ENCODE measurements around the gene COG7. TPM values are rescaled to one million over a fixed set of nuclear protein-coding genes. Genes with fewer than 3 reads are reported as not detected.

COG7 gene
- total and polyA plus RNA-seq, 7 donors, result 6.7 to 14.7 (median 9.4) TPM

GRCh38 chr16:23365602-23366240, 87.3 kb downstream of the COG7 start:
- H3K9me3 ChIP-seq, result no peaks in the 10 kb centered on the region
- intact Hi-C loops (cut with DNase I), result no loop called here
- DNase-seq (no peak), ATAC-seq (peak in 3 of 4 donors; percentile 46 to 75 (median 54))
- H3K4me3 ChIP-seq, result no peak overlapping the region
- H3K27me3 ChIP-seq (ENCODE audit: insufficient read depth in 3 of 3, low read length in 2 of 3), result no peaks in the 10 kb centered on the region
- H3K4me1 ChIP-seq, result peaks cover 8% of the 10 kb centered on the region
- H3K36me3 ChIP-seq (ENCODE audit: insufficient read depth in 1 of 2, low read depth in 1 of 2), result no peaks in the 10 kb centered on the region
- WGBS, 3 donors, result 29 to 35% (median 33%) methylated on average over 5 of the region's 5 CpGs
- no peak for TF ChIP-seq CTCF (IDR thresholded peaks at IDR 0.05)
- H3K27ac ChIP-seq, result no peak overlapping the region

GRCh38 chr16:23362460-23363317, 90.3 kb downstream of the COG7 start:
- intact Hi-C loops (cut with DNase I), result no loop called here
- no peaks in the 10 kb centered on the region for H3K9me3 ChIP-seq
- DNase-seq (no peak), ATAC-seq (peak in 3 of 4 donors; percentile 32 to 47 (median 44))
- H3K27ac ChIP-seq, result no peak overlapping the region
- H3K27me3 ChIP-seq (ENCODE audit: insufficient read depth in 3 of 3, low read length in 2 of 3), result no peaks in the 10 kb centered on the region
- no peak overlapping the region for H3K4me3 ChIP-seq
- WGBS, 3 donors, result 58 to 62% (median 60%) methylated on average over 11 of the region's 11 CpGs
- no peak for TF ChIP-seq CTCF (IDR thresholded peaks at IDR 0.05)
- H3K4me1 ChIP-seq, result peaks cover 8% of the 10 kb centered on the region
- H3K36me3 ChIP-seq (ENCODE audit: insufficient read depth in 1 of 2, low read depth in 1 of 2), result no peaks in the 10 kb centered on the region

- WGBS, 3 donors, result 60 to 66% (median 64%) methylated on average over 8 of the region's 8 CpGs
- ATAC-seq (no peak), DNase-seq (no peak)
- no peaks in the 10 kb centered on the region for H3K9me3 ChIP-seq
- no peaks in the 10 kb centered on the region for H3K4me1 ChIP-seq
- H3K36me3 ChIP-seq (ENCODE audit: insufficient read depth in 1 of 2, low read depth in 1 of 2), result no peaks in the 10 kb centered on the region
- no peak overlapping the region for H3K4me3 ChIP-seq
- H3K27me3 ChIP-seq (ENCODE audit: insufficient read depth in 3 of 3, low read length in 2 of 3), result no peaks in the 10 kb centered on the region
- intact Hi-C loops (cut with DNase I), result loop anchor here in 1 of 2 donors (10.0 kb wide), 1 partner anchor 54 kb away; the partner anchor contains the start of gene SCNN1B
- no peak for TF ChIP-seq CTCF (IDR thresholded peaks at IDR 0.05)
- no peak overlapping the region for H3K27ac ChIP-seq
Measured at GRCh38 chr16:23359092-23359760, 93.8 kb downstream of the COG7 start.

- no peak for TF ChIP-seq CTCF (IDR thresholded peaks at IDR 0.05)
- no peak for DNase-seq
- H3K36me3 ChIP-seq (ENCODE audit: insufficient read depth in 1 of 2, low read depth in 1 of 2), result no peaks in the 10 kb centered on the region
- H3K9me3 ChIP-seq, result no peaks in the 10 kb centered on the region
- no peak overlapping the region for H3K4me3 ChIP-seq
- no peaks in the 10 kb centered on the region for H3K4me1 ChIP-seq
- H3K27me3 ChIP-seq (ENCODE audit: insufficient read depth in 3 of 3, low read length in 2 of 3), result no peaks in the 10 kb centered on the region
- intact Hi-C loops (cut with DNase I), result loop anchor here in 1 of 2 donors (10.0 kb wide), 1 partner anchor 53 kb away; the partner anchor contains the start of gene SCNN1B
- WGBS, 3 donors, result 81 to 90% (median 83%) methylated on average over 8 of the region's 8 CpGs
- no peak for ATAC-seq
- no peak overlapping the region for H3K27ac ChIP-seq
Measured at GRCh38 chr16:23357761-23358290, 95.2 kb downstream of the COG7 start.

Measured in psoas muscle (tissue), 8 donors.